ENCODE measurements around the gene LRIT1. TPM values are rescaled to one million over a fixed set of nuclear protein-coding genes. Genes with fewer than 3 reads are reported as not detected.

Gene LRIT1
- total and polyA plus RNA-seq, 2 of the 8 experiments (the other 6 are each of a cell fraction or from before 2014, with no cell fraction given): 0.03 TPM; not detected in 1

- TF ChIP-seq CTBP2 (IDR thresholded peaks at IDR 0.05; ENCODE audit: borderline replicate concordance, insufficient read depth, insufficient read length, low read length) (no peak), EZH2 (IDR thresholded peaks at IDR 0.05; ENCODE audit: low read depth, low read length, severe bottlenecking) (no peak)
These were observed 15.4 kb upstream of the LRIT1 start (continued) for GRCh38 chr10:84256510-84257342.
